Measurements from ENCODE around the gene SLC7A14.

SLC7A14 gene

DNA sequence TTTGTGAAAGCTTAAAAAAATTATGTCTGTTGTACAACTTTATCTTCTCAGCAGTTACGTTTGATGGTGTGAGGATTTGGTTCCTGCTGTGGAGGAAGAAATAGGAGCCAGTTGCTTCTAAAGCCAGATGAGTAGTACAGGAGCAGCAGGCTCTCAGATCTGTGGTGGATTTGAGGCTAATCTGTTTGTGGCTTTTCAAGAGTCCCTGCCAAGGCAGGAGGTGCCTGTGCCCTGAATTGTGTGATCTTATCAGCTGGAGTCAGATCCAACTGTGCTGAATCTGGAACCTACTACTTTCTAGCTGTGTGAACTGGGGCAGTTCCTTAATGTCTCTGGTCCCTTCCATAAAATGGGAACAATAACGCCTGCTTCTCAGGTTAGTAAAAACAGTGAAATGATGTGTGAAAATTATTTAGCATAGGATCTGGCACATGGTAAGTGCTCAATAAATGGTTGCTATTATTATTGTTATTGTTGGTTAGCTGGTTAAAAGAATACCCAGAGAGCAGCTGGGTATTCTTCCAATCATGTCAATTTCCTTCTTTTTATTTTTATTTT lies 159.6 kb downstream of the SLC7A14 start:
- no peak for DNase-seq (ENCODE audit: low spot score)

DNA sequence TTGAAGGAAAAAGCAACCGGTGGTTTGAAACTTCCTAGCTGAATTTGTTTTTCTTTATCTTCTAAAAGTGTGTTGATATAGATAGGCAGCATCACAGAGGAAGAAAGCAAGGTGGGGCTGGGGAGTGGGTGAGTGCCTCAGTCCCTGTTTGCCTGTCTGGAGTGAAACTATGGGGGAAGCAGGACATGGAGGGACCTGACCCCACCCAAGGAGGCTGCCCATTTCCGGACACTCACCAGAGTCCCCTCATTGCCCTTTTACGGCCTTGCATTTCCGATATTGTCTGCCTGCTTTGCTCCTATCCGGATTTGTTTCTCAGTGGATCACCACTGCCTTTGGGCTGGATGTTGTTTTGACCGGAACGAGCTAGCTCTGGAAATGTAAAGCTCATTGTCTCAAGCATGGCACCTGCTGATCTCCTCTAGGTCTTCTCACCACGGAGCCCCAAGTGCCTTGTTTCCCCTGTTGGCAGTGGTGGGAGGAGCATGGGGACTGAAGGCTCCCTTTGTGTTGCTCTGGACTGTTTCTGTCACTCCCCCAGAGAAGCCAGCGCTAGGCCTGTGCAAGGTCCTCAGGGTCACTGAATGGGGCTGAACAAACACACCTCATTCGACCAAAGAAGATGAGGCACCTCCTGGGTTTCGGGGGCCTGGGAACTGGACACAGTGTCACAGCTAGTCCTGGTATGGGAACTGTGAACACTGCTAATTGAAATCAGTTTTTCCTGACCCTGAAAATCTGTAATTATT lies 160.2 kb downstream of the SLC7A14 start:
- DNase-seq (ENCODE audit: low spot score) = no peak

DNA sequence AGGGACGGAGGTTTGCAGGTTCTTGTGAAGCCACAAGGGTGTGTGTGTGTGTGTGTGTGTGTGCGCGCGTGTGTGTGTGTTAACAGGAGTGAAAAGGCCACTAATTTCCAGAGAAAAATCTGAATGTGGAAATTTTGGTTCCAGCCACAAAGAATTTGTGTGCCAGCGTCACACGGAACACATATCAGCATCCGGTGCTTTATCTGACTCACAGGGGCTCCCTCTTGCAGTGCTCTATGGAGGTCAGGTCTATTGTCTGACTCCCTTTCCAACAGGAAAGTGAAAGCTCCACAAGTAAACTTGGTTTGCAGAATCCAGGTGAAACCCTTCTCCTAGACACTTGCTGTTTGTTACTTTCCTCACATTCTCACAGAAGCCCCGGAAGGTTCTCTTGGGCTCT lies 161.0 kb downstream of the SLC7A14 start:
- DNase-seq (ENCODE audit: low spot score) = no peak

- no peak for DNase-seq (ENCODE audit: low spot score)
These were observed 162.8 kb downstream of the SLC7A14 start for GRCh38 chr3:170423001-170423615.

- no peak for DNase-seq (ENCODE audit: low spot score)
These were observed 164.1 kb downstream of the SLC7A14 start for GRCh38 chr3:170421758-170422157.

DNA sequence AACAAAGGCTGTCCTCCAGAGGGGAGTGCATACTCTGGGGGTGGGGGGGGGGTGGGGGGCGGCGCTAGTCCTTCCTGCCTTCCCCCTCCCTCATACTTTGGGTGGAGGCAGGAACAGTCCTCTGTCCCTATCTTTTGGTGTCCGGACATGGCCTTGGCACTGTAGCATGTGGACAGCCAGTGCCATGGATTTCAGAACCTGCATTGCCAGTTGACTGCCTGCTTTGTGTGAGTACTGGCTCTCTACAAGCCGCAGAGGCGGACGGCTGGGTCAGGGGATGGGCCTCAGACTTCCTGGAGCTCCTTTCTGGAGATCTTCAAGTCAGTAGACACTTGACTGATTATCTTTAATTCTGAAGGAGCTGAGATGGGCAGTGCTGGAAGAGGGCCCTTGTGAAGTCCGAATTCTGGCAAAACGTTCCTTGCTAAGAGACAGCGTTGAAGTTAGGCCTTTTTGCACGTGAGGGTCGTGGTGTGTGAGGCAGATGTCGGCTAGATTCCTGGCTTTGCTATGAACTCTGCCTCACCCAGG lies 164.7 kb downstream of the SLC7A14 start:
- DNase-seq (ENCODE audit: low spot score) = no peak

DNA sequence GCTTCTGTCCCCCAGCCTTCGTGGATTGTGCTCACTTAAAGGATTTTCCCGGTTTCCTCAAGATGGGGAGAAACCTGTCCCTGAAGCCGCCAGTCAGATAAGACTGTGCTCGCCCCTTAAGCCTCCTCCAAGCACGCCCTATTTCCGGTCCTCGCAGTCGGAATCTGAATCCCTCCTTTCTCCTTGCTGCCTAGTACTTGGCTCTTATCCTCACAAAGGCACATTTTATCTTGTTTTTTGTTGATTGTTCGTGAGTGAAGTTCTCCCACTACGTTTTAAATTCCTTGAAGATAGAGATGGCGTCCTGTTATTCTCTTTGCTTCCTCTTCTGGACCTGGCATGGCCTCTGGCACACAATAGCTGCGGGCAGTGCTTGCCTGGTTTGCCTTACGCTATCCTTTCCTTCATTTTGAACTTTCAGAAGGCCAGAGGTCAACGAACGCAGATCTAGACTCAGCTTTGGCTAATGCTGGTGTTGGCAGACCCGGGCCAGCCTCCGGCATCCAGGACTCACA lies 165.5 kb downstream of the SLC7A14 start:
- no peak for DNase-seq (ENCODE audit: low spot score)

DNA sequence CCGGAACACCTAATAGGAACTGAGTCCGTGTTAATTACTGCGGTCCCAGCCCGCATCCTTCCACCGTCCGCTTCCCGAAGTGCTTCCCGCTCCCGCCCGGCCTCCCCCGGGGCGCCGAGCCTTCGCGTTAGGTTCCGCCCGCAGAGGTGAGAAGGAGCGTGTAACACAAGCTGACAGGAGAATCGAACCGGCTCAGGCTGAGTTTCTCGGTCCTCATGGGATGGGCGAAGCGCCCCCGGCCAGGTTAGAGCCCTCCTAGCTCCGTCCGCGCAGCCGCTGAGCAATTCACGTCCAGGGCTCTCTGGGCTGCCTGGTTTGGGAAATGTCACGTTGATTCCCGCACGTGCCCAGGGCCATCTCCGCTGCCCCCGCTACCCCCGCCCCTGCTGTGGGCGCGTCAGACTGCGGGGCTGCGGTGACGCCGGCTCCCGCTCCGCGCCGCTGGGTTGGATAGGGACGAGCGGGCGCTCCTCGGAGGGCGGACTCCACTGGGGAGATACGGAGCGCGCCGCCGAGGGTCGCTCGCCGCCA lies 166.3 kb downstream of the SLC7A14 start:
- no peak for DNase-seq (ENCODE audit: low spot score)

DNA sequence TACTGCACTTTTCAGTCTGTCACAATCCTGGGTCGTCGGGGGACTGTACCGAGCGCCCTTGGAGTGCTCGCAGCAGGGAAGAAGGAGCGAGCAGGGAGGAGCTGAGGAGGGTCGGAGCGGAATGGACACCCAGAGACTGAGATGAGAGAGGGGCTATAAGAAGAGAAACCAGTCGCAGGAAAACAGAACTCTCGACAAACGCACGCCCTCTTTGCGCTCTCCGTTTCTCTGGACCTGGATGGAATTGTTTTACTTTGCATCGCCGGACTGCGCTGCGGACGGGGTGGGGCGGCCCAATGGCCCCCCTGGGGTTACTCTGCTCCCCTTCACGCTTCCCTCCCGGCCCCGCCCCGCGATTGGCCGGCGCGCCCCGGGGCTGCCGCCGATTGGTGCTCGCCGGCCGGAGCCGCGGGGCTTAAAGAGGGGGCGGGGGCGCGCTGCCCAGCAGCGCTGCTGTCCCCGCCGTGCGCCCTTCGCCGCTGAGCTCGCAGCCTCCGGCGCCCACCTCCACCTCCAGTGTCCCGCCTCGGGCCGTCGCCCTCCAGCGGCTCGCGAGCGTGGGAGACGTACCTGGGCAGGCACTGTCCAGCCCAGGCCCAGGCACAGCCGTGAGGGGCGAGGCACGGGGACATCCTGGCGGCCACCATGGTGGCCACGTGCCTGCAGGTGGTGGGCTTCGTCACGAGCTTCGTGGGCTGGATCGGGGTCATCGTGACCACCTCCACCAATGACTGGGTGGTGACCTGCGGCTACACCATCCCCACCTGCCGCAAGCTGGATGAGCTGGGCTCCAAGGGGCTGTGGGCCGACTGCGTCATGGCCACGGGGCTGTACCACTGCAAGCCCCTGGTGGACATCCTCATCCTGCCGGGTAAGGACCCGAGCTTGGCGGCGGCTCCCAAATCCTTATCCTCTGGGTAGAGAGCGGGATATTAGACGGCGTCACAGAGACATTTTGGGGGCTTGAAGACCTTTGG lies 167.2 kb downstream of the SLC7A14 start, which contains the start of gene CLDN11:
CLDN11 (plus strand) TSS at position 447 of the 977 bp plus-strand sequence; CDS start at position 646, 199 bp downstream.
- DNase-seq (ENCODE audit: low spot score) = peak; percentile 8

- no peak for DNase-seq (ENCODE audit: low spot score)
These were observed 168.8 kb downstream of the SLC7A14 start for GRCh38 chr3:170417090-170417489.

GRCh38 chr3:170414202-170414663 lies 171.6 kb downstream of the SLC7A14 start:
- peak; percentile 71 for DNase-seq (ENCODE audit: low spot score)

DNA sequence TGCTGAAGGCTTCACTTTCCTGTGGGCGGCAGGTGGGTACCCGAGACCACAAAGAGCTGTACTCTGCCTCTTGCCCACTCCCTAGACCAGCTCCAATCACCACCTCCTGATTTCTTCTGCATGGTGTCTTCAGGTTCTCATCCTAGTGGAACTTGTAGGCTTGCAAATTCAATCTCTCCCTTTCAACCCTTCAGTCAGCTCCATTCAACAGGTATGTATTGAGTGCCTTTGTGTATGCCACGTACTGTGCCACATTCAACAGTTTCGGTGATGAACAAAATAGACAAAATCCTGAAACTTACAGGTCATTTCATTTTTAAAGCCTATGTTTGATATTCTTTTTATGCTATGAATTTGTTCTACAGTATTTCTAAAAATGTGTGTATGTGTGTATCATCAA lies 172.6 kb downstream of the SLC7A14 start:
- no peak for DNase-seq (ENCODE audit: low spot score)

DNA sequence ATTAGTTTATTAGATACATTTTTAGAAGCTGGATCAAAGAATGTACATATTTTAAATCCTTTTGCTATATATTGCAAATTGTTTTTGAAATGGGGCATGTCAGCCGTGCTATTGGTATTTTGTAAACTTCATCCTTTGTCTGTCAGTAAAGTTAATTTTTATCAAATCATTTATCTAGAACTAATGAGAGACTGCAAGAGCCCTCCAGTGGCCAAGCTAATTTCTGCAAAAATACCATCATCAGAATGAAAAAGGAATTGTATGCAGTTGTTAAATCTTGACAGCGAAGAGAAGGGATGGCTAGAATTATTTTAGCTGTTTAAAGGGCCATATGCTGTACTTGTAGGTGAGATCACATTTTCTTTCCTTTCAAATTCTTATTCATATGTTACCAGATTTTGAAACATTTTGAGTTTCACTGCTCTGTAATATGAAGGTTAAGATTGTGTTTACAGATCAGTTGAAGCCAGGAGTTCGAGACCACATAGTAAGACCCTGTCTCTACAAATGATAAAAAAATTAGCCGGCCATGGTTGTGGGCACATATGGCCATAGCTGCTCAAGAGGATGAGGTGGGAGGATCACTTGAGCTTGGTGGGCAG lies 175.3 kb downstream of the SLC7A14 start:
- peak; percentile 50 for DNase-seq (ENCODE audit: low spot score)
